Thoracic aorta (tissue), 2 donors: ENCODE measurements around the gene PTPRN2. TPM values are rescaled to one million over a fixed set of nuclear protein-coding genes. Genes with fewer than 3 reads are reported as not detected.

Source experiments
- ATAC-seq: fragments of 150-250 bp; one replicate; pipeline ENCODE4 v1.8.0; 2017; ENCODE audit warnings: low read depth; ENCODE audit not compliant: insufficient number of reproducible peaks, low FRiP score
- DNase-seq: peaks from one replicate; pipeline ENCODE4 v3.0.0-alpha.2; 2020; ENCODE audit warnings: low spot score
- H3K27ac ChIP-seq, 2 donors: fragments of 200-600 bp; sonication (generic); 1 replicate in 1 of 2; 2 replicates in 1 of 2; pipeline ENCODE4 v1.5.1; 2016; ENCODE audit warnings: mild to moderate bottlenecking in 2 of 2, moderate library complexity in 2 of 2
- H3K27me3 ChIP-seq: fragments of 200-600 bp; sonication (generic); replicated peaks from 2 replicates; pipeline ENCODE4 v1.6.0; 2016; ENCODE audit warnings: mild to moderate bottlenecking; ENCODE audit not compliant: insufficient read depth
- H3K36me3 ChIP-seq: fragments of 200-600 bp; sonication (generic); one replicate; pipeline ENCODE4 v1.5.1; 2016
- H3K4me1 ChIP-seq, 2 donors: fragments of 200-600 bp; sonication (generic); 1 replicate in 1 of 2; 2 replicates in 1 of 2; pipeline versions ENCODE4 v1.5.1 to v1.6.0; 2016; ENCODE audit warnings: low read depth in 2 of 2, mild to moderate bottlenecking in 1 of 2; ENCODE audit not compliant: control insufficient read depth in 1 of 2
- H3K4me3 ChIP-seq: fragments of 200-600 bp; sonication (generic); 2 replicates; pipeline ENCODE4 v1.5.1; 2016; ENCODE audit warnings: mild to moderate bottlenecking
- H3K9me3 ChIP-seq: fragments of 200-600 bp; sonication (generic); 2 replicates; pipeline ENCODE4 v1.5.1; 2016
- total RNA-seq, 2 donors: library from RNA; depleted of rRNA; stranded (reverse); fragments of >200 nt; gene quantifications; one replicate each; pipeline versions ENCODE4 v1.1.0 to v1.2.3, GENCODE V29; 2016
- TF ChIP-seq, protein P1 (sequence below): fragments of 200-600 bp; sonication (generic); IDR thresholded peaks from one replicate; pipeline ENCODE4 v1.5.1; 2019; ENCODE audit warnings: antibody characterized with exemption

The PTPRN2 gene
- total RNA-seq, 2 donors from 2014 or later, result 2.2 to 3.1 TPM

DNA sequence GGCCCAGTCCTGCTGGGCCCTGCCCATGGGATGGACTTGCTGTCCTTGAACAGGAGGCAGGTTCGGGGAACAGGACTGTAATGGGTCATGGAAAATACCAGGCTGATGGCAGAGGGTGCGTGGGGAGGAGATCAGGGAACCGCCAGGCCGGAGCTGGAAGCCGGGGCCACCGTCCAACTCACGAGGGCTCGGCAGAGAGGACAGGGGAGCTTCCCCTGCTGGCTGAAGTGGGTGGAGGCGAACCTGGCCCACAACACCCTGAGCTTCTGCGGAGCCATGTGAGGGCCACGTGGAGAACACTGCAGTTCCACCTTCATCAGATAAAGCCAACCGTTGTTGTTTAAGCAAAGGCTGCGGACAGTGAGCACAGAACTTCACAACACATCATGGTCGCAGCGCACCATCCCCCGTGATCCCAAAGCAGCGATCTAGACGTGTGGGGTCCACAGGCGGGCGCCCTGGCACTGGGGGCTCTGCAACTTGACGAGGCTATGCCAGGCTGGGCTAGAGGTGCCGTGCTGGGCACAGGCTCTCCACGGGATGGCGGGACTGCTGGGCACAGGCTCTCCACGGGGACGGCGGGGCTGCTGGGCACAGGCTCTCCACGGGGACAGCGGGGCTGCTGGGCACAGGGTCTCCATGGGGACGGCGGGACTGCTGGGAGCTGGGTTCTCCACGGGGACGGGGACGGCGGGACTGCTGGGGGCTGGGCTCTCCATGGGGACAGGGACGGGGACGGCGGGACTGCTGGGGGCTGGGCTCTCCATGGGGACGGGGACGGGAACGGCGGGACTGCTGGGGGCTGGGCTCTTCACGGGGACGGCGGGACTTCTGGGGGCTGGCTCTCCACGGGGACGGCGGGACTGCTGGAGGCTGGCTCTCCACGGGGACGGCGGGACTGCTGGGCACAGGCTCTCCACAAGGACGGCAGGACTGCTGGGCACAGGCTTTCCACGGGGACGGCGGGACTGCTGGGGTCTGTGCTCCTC lies 777.5 kb downstream of the PTPRN2 start:
- no peak for ATAC-seq
- TF ChIP-seq, protein P1, sequence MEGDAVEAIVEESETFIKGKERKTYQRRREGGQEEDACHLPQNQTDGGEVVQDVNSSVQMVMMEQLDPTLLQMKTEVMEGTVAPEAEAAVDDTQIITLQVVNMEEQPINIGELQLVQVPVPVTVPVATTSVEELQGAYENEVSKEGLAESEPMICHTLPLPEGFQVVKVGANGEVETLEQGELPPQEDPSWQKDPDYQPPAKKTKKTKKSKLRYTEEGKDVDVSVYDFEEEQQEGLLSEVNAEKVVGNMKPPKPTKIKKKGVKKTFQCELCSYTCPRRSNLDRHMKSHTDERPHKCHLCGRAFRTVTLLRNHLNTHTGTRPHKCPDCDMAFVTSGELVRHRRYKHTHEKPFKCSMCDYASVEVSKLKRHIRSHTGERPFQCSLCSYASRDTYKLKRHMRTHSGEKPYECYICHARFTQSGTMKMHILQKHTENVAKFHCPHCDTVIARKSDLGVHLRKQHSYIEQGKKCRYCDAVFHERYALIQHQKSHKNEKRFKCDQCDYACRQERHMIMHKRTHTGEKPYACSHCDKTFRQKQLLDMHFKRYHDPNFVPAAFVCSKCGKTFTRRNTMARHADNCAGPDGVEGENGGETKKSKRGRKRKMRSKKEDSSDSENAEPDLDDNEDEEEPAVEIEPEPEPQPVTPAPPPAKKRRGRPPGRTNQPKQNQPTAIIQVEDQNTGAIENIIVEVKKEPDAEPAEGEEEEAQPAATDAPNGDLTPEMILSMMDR, result no peak

DNA sequence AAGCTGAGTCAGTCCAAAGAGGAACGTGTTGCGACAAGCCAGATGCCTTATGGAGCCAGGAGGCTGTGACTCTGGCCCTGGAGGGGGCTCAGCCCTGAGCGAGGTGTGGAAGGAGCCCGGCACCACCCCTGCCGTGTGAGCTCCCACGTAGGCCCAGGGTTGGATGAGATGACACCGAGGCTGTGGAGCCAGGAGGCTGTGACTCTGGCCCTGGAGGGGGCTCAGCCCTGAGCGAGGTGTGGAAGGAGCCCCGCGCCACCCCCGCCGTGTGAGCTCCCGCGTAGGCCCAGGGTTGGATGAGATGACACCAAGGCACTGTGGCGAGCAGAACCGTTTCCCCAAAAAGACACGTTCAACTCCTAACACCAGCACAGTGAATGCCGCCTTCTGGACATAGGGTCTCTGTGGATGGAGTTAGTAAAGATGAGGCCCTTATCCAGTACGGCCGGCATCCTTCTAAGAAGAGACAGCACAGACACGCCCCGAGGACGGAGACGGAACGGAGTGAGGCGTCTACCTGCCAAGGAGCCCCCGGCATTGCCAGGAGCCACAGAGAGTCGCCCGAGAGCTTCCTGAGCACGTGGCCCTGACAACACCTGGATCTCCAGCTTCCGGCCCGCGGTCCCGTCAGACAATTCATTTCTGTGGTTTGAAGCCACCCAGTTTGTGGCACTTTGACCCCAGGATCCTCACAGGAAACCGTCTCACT lies 778.3 kb downstream of the PTPRN2 start:
- Histone ChIP-seq H3K4me3 (no peak overlapping the region), H3K27me3 (no peaks in the 10 kb centered on the region), H3K9me3 (no peaks in the 10 kb centered on the region), H3K27ac (no peak overlapping the region), H3K36me3 (no peaks in the 10 kb centered on the region), H3K4me1 (no peaks in the 10 kb centered on the region)
- ATAC-seq (no peak), DNase-seq (no peak)
- TF ChIP-seq, protein P1, result no peak

More for the DNA sequence above, 777.5 kb downstream of the PTPRN2 start:
- Histone ChIP-seq H3K27ac (no peak overlapping the region), H3K4me1 (no peaks in the 10 kb centered on the region), H3K4me3 (no peak overlapping the region), H3K9me3 (no peaks in the 10 kb centered on the region), H3K36me3 (no peaks in the 10 kb centered on the region), H3K27me3 (no peaks in the 10 kb centered on the region)
- DNase-seq, result no peak

DNA sequence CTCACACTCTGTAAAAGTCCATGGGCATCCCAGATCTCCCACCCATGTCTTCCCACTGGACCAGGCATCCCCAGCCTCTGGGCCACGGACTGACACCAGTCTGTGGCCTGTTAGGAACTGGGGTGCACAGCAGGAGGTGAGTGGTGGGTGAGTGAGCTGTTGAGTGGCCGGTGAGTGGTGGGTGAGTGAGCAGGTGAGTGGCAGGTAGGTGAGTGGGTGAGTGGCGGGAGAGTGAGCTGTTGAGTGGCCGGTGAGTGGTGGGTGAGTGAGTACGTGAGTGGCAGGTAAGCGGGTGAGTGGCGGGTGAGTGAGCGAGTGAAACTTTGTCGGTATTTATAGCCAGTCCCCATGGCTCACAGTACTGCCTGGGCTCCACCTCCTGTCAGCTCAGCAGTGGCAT lies 779.6 kb downstream of the PTPRN2 start:
- no peak for ATAC-seq
- TF ChIP-seq, protein P1, result no peak
- Histone ChIP-seq H3K4me1 (no peaks in the 10 kb centered on the region), H3K27me3 (no peaks in the 10 kb centered on the region), H3K4me3 (no peak overlapping the region), H3K9me3 (no peaks in the 10 kb centered on the region), H3K36me3 (no peaks in the 10 kb centered on the region), H3K27ac (no peak overlapping the region)
- DNase-seq, result no peak

DNA sequence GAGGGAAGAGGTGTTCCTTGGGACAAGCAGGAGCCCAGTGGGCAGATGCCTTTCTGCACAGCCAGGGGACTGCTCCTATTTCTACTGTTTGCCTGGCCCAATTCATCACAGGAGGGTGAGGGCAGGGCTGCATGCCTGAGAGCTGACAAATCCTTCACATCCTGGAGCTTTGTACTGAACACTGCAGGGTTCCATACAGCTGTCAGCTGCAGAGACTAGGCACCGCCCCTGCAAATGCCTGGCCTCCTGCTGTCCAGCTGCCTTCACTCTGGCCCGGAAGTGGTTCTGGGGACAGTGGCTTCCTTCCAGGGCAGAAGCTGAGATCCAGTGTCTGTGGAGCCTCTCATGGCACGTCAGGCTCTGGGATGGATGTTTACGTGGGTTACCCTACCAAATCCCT lies 780.1 kb downstream of the PTPRN2 start:
- no peaks in the 10 kb centered on the region for H3K9me3 ChIP-seq
- no peaks in the 10 kb centered on the region for H3K4me1 ChIP-seq
- H3K4me3 ChIP-seq, result no peak overlapping the region
- TF ChIP-seq, protein P1, result no peak
- DNase-seq, result no peak
- no peak for ATAC-seq
- H3K36me3 ChIP-seq, result no peaks in the 10 kb centered on the region
- H3K27me3 ChIP-seq, result no peaks in the 10 kb centered on the region
- no peak overlapping the region for H3K27ac ChIP-seq

DNA sequence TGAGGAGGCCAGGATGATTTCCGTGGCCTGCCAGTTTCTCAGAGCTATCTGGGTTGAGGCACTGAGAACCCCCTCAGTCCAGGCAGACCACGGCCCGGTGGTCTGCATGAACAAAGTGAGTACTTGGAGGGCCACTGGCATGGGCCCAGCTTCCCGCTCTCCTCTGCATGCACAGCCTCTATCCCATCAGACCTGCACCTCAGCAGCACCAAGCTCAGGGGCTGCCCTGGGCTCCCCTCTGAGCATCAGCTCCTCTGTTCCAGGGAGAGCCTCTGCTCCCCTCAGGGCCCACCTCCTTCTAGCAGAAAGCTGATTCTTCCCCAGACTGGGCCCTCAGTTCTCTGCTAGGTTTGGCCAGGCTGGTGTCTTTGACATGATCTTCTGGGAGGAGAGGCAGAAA lies 780.9 kb downstream of the PTPRN2 start:
- Histone ChIP-seq H3K4me3 (no peak overlapping the region), H3K36me3 (no peaks in the 10 kb centered on the region), H3K27ac (no peak overlapping the region), H3K9me3 (no peaks in the 10 kb centered on the region), H3K27me3 (no peaks in the 10 kb centered on the region), H3K4me1 (no peaks in the 10 kb centered on the region)
- ATAC-seq (no peak), DNase-seq (no peak)
- TF ChIP-seq, protein P1, result no peak
